ENCODE data around the gene TGIF1. TPM values are rescaled to one million over a fixed set of nuclear protein-coding genes. Genes with fewer than 3 reads are reported as not detected.
"Not testable (repeated sequence)": the region's sequence is repeated elsewhere in the genome, so short reads cannot be mapped to it uniquely, and the experiment has no call there.

The TGIF1 gene
- total and polyA plus RNA-seq, 8 donors, result 42.6 to 95.1 (median 82.4) TPM

DNA sequence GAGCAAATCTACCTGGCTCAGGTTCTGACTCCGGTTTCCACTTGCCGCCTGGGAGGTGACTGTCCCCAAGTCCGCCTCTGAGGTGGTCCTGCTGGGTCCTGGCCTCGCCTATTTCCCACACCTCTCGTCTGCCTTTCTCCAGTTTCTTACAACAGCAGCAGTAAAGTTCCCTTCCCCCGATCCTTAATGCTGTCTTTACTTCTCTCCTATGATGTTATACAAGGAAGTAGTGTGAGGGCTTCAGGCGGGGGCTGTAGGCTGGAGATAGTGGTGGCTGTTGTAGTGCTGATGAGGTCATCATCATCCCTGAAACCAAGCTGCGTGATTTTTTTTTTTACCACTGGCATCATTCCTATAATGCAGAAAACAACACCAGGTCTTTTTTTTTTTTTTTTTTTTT lies 18.9 kb downstream of the TGIF1 start:
- ATAC-seq, result peak; percentile 57
- intact Hi-C loops (cut with DNase I), result loop anchor here in 1 of 2 donors (10.0 kb wide), 1 partner anchor 196 kb away; no protein-coding TSS in a partner anchor
- H3K36me3 ChIP-seq, result no peaks in the 10 kb centered on the region
- H3K4me1 ChIP-seq, result peaks cover 0 to 18% of the 10 kb centered on the region in 2 donors
- no peak overlapping the region for H3K27ac ChIP-seq
- TF ChIP-seq, protein P1, sequence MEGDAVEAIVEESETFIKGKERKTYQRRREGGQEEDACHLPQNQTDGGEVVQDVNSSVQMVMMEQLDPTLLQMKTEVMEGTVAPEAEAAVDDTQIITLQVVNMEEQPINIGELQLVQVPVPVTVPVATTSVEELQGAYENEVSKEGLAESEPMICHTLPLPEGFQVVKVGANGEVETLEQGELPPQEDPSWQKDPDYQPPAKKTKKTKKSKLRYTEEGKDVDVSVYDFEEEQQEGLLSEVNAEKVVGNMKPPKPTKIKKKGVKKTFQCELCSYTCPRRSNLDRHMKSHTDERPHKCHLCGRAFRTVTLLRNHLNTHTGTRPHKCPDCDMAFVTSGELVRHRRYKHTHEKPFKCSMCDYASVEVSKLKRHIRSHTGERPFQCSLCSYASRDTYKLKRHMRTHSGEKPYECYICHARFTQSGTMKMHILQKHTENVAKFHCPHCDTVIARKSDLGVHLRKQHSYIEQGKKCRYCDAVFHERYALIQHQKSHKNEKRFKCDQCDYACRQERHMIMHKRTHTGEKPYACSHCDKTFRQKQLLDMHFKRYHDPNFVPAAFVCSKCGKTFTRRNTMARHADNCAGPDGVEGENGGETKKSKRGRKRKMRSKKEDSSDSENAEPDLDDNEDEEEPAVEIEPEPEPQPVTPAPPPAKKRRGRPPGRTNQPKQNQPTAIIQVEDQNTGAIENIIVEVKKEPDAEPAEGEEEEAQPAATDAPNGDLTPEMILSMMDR (IDR thresholded peaks at IDR 0.05), result no peak
- H3K27me3 ChIP-seq, result no peaks in the 10 kb centered on the region
- no peak for DNase-seq
- no peaks in the 10 kb centered on the region for H3K9me3 ChIP-seq
- H3K4me3 ChIP-seq, result no peak overlapping the region

GRCh38 chr18:3471141-3471648 lies 21.2 kb downstream of the TGIF1 start:
- Histone ChIP-seq H3K27ac (no peak overlapping the region), H3K4me3 (no peak overlapping the region), H3K36me3 (no peaks in the 10 kb centered on the region), H3K9me3 (no peaks in the 10 kb centered on the region), H3K27me3 (no peaks in the 10 kb centered on the region), H3K4me1 (peaks cover 0 to 11% of the 10 kb centered on the region in 2 donors)
- no peak for ATAC-seq
- no peak for DNase-seq
- intact Hi-C loops (cut with DNase I), result no loop called here
- TF ChIP-seq, protein P1 (IDR thresholded peaks at IDR 0.05), result no peak

GRCh38 chr18:3472121-3472520 lies 22.1 kb downstream of the TGIF1 start:
- intact Hi-C loops (cut with DNase I); H3K4me3 ChIP-seq; ATAC-seq; H3K27me3 ChIP-seq; DNase-seq; H3K4me1 ChIP-seq; H3K36me3 ChIP-seq; H3K27ac ChIP-seq; H3K9me3 ChIP-seq: not testable (repeated sequence)

GRCh38 chr18:3472681-3473544 lies 22.9 kb downstream of the TGIF1 start:
- Histone ChIP-seq H3K27me3 (no peaks in the 10 kb centered on the region), H3K36me3 (no peaks in the 10 kb centered on the region), H3K4me1 (no peaks in the 10 kb centered on the region), H3K4me3 (no peak overlapping the region), H3K27ac (no peak overlapping the region), H3K9me3 (no peaks in the 10 kb centered on the region)
- TF ChIP-seq, protein P1 (IDR thresholded peaks at IDR 0.05), result no peak
- ATAC-seq (no peak), DNase-seq (no peak)
- intact Hi-C loops (cut with DNase I), result no loop called here

DNA sequence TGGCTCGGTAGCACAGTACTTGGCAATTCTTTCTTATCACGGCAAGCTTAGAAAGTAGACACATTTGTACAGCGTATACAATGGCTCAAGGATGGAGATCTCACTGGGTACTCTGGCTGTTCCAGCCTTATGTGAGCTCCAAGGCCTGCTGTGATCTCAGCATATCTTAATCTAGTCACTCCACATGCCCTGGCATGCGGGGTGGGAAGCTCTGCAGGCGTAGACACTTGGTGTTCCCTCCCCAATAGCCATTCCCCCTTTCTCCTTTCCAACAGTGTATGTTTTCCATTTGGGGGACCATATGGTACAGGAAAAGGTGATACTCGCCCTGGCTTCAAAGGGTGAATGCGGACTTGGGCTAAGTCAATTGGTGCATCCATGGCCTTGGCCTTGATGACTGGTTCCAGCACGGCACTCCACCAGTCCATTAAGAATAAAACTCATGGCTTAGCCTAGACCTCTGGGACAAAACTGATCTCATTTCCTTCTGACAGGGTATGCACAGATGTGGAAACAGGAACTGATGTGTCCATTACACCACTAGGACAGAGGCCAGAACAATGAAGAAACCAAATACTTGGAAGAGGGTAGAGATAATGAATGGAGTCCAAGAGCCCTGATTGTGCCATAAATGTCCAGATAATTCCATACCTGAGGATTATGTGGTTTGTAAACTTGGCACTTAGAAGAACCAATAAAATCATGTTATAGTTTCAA lies 28.4 kb downstream of the TGIF1 start:
- no peaks in the 10 kb centered on the region for H3K27me3 ChIP-seq
- intact Hi-C loops (cut with DNase I), result no loop called here
- ATAC-seq (peak; percentile 50), DNase-seq (no peak)
- no peaks in the 10 kb centered on the region for H3K4me1 ChIP-seq
- no peaks in the 10 kb centered on the region for H3K36me3 ChIP-seq
- TF ChIP-seq, protein P1 (IDR thresholded peaks at IDR 0.05), result no peak
- H3K4me3 ChIP-seq, result no peak overlapping the region
- no peaks in the 10 kb centered on the region for H3K9me3 ChIP-seq
- no peak overlapping the region for H3K27ac ChIP-seq
